Activated gamma-delta T cell treated with anti-CD3 and anti-CD28 coated beads, Interleukin-2, amount 50 U/mL, for 16 hours (primary cell): ENCODE data around the gene MARK1.
"Not testable (repeated sequence)": the region's sequence is repeated elsewhere in the genome, so short reads cannot be mapped to it uniquely, and the experiment has no call there.

Experiments
- DNase-seq: peaks from one replicate; pipeline ENCODE4 v3.0.0-alpha.2; 2020; ENCODE audit warnings: low read depth

MARK1 gene

GRCh38 chr1:220529521-220530020, 1.6 kb downstream of the MARK1 start:
- DNase-seq, result no peak

GRCh38 chr1:220533504-220534109, 5.7 kb downstream of the MARK1 start:
- DNase-seq, result no peak

DNA sequence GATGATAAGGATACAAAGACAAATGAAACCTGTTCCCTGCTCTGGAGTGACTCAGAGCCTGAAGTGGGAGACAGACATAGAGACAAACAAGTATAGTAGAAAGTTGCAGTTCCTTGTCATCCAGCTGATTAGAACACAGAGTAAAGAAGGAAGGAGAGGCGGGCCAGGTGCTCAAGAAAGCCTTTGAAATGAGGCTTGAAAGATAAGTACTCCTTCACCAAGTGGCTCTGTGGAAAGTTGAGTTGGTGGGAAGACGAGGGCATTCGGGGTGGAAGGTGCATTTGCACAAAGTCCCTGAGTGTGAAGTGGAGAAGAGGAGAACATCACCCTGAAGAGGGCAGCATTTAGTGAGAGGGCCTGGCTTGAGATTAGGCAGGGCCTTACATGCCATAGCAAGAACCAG, 17.0 kb downstream of the MARK1 start:
- DNase-seq, result no peak

- no peak for DNase-seq
These were observed 23.0 kb downstream of the MARK1 start for GRCh38 chr1:220550811-220551399.

DNA sequence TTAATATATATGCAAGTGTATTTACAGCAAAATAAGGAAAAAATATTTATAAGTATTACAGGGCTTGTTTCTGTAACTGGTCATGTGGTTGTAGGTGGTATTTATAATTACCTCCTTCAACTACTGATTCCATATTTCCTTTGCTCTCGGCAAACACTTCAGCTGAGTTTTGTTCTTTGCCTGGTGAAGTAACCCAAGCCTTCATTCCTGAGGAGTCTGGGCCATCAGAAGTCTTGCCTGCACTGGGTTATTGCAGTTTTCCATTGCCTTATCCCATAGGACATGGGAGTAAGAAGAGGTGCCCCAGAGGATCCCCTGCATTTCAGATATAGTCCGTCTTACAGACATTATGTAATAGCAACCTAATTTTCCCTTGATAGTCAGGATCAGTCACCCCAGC, 23.8 kb downstream of the MARK1 start:
- no peak for DNase-seq

GRCh38 chr1:220552672-220553260, 24.8 kb downstream of the MARK1 start:
- no peak for DNase-seq

DNA sequence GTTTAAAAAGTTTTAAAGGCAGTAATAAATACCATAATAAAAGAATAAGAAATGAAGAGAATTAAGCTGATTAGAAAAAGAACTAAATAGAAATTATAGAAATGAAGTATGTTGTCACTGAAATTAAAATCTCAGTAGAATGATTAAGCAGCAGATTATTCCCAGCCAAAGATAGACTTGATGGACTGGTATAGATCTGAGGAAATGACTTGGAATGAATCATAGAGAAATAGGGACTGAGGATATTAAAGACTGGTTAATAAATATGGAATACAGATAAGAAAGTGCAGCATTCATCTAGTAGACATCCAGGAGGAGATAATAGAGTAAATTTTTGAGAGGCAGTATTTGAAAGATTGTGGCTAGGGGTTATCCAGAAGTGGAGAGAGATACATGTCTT, 28.7 kb downstream of the MARK1 start:
- no peak for DNase-seq

DNA sequence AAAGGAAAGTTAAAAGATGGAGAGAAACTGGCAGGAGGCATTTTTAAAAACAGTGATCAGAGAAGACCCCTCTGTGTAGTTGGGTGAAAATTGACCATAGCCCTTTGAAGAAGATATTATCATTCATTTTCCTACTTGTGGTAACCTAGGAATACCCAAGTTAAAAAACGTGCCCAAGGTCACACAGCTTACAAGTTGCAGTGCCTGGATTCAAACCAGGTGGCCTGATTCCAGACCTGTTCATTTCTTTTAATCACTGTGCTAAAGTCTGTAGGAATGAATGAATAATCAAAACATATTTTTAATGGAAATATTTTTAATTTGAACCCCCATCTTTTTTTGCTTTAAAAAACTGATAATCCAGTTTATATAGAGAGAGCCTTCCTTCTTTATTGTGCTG, 35.6 kb downstream of the MARK1 start:
- DNase-seq, result no peak

GRCh38 chr1:220564216-220564615, 36.3 kb downstream of the MARK1 start:
- no peak for DNase-seq

- DNase-seq, result no peak
These were observed 37.7 kb downstream of the MARK1 start for GRCh38 chr1:220565670-220566069.

DNA sequence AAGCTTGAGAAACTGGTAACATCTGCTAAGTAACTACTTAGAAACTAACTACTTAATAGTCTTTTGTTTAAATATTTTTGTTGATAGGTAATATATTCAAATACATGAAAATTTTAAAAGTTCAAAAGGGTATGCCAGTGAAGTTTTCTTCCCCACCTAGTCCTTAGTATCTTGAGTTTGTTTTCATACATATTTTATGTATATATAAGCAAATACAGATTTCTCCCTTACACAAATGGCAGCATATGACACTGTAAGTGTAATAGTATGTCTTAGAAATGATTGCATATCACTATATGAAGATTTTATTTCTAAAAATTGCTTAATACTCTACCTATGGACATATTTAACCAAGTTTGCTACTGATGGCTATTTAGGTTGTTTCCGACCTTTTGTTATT, 38.9 kb downstream of the MARK1 start:
- DNase-seq, result no peak

- no peak for DNase-seq
These were observed 44.5 kb downstream of the MARK1 start for GRCh38 chr1:220572416-220572815.

DNA sequence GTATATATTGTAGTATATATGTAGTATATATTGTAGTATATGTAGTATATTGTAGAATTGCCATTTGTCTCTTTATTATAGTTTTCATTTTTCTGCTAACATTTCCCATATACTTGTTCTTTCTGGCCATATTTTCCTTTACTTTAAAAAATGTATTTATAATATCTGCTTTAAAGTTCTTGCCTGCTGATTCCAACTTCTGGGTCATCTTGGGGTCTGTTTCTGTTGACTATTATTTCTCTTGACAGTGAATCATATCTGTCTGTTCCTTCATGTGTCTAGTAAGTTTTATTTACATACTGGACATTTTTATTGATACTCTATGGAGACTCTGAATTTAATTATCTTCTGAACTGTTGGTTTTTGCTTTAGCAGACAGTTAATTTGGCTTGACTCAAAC, 45.9 kb downstream of the MARK1 start:
- DNase-seq, result no peak

DNA sequence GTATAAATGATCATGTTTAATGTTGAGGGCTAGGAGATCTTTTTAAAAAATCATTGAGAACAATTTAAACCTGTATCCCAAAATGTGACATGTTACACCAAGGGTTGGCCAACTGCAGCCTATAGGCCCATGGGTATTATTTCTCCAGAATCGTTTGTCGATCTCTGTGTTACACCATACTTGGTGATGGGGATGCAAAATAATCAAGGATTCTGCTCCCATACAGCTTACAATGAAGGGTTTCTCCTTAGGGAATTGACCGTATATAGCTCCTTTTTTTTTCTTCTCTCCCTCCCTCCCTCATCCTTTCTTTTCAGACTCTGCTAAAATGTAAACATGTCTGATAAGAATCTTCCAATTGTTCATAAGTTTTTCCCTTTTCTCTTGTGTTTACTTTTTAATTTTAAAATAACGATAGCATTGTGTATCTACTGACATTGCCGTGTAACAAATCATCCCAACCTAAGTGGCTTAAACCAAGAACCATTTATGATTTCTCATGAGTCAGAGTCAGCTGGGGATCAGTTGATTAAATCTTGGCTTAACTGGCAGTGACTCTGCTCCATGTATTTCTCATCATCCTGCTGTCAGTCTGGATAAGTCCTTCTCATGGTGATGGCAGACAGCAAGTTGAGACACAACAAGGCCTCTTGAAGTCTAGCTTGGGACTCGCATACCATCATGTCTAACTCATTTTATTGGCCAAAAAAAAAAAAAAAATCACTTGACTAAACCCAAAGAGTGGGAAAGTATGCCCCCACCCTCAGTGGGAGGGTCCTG, 48.0 kb downstream of the MARK1 start:
- DNase-seq, result no peak

DNA sequence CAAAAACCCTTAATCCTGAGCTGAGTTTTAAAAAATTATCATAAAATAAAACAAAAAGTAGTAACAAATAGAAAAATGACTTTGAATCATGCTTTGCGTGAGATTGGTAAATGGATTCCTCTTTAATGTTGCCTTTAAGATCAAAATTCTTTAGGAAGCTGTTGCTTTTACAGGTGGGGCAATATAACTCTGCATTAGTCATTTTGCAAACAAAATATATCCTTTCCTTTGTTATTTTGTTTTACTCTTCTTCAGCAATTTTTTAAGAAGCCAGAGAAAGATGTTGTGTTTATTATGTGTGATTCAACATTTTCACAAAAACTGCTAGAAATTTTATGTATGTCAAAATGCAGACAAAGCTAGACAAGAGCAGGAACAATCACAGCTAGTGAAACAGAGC, 50.0 kb downstream of the MARK1 start:
- no peak for DNase-seq

DNA sequence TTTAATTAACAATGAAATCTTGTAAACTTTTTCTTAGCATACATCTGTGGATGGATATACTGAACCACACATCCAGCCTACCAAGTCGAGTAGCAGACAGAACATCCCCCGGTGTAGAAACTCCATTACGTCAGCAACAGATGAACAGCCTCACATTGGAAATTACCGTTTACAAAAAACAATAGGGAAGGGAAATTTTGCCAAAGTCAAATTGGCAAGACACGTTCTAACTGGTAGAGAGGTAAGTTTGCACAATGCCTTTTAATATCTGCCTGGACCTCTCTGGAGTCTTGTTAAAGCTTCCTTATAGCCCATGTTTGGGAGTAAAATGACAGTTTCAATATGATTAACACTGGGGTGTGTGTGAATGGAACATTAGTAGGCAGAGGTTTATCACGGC, 51.4 kb downstream of the MARK1 start:
- DNase-seq, result no peak

DNA sequence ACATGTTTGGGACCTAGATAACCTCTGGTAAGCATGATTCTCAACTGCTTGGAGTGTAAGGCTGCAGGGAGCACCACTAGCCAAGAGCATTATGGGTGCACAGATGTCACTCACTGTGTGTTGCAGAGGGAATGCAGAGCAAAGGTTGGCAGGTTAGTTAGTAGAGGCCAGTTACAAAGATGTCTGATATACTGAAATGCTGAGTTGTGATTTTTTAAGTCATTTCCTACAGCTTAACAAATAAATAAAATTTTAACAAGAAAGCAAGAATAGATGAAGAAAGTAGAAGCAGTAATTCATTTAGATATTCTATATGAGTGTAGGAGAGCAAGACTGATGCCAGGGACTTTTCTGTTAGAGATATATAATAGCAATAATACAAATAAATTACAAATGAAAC, 64.8 kb downstream of the MARK1 start:
- no peak for DNase-seq

GRCh38 chr1:220594356-220594755, 66.4 kb downstream of the MARK1 start:
- DNase-seq, result no peak

DNA sequence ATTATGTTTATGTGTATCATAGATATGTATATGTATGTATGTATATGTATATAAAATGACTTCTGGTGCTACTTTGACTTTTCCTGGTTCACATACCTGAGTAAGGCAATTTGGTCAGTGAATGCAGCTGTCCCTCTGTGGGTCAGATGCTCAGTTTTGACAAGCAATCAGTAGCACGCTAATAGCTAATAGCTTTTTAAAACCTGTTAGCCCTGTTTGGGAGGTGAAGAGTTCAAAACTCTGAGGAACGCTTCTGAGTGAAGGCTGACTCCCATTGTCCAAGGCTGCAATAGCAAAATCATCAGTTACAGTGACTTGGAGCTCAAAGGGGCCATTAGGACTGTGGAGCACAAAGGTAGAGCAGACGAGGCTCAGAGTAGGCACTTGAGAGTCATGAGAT, 67.2 kb downstream of the MARK1 start:
- no peak for DNase-seq

GRCh38 chr1:220604926-220605325, 77.0 kb downstream of the MARK1 start:
- no peak for DNase-seq

GRCh38 chr1:220605651-220606050, 77.7 kb downstream of the MARK1 start:
- DNase-seq, result not testable (repeated sequence)

- DNase-seq, result not testable (repeated sequence)
These were observed 83.2 kb downstream of the MARK1 start for GRCh38 chr1:220611100-220611499.

DNA sequence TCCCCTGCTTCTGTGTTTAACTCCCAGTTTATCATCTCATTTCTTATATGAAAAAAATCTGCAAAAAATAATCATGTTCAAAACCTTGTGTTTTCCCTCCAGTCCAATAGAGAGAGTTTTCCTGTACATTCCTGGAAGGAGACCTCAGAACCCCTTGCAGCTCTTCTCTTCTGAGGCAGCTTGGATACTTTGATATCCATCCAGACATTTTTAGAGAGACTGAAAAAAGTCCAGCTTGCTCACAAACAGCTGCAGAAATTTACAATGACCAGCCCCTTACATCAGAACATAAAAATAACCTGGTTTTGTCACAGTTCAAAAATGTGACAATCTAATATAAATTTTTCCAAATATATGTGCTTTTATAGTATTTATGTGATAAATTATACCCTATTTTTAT, 88.9 kb downstream of the MARK1 start:
- DNase-seq, result no peak
